K562 (cell line): ENCODE data around the gene APC.

Source experiments
- CTCF ChIP-seq, 3 experiments: IDR thresholded peaks in 2 of 3; conservative IDR thresholded peaks in 1 of 3; 2 replicates each; pipeline ENCODE4 v1.5.1; 2011 to 2012; ENCODE audit warnings: low read length in 3 of 3, mild to moderate bottlenecking in 3 of 3, control low read depth in 2 of 3, improper control_type of control experiment in 1 of 3, inconsistent platforms in 1 of 3, low read depth in 1 of 3, mixed read lengths in 1 of 3, moderate library complexity in 1 of 3; ENCODE audit not compliant: insufficient read depth in 2 of 3
- EGR1 ChIP-seq: fragments of 450-650 bp; conservative IDR thresholded peaks from 2 replicates; pipeline ENCODE4 v1.6.1; 2017; ENCODE audit warnings: mild to moderate bottlenecking
- FOXK1 ChIP-seq: sonication (generic); formaldehyde crosslinking; IDR thresholded peaks from 2 replicates; pipeline ENCODE4 v1.8.0; 2022; ENCODE audit warnings: missing genetic modification reagents, mild to moderate bottlenecking, borderline replicate concordance
- IRF2 ChIP-seq: sonication (generic); formaldehyde crosslinking; IDR thresholded peaks from 2 replicates; pipeline ENCODE4 v1.8.1; 2022; ENCODE audit warnings: mild to moderate bottlenecking, missing genetic modification reagents
- L3MBTL2 ChIP-seq: fragments of 450-650 bp; IDR thresholded peaks from 2 replicates; pipeline ENCODE4 v1.6.1; 2016; ENCODE audit warnings: mild to moderate bottlenecking, moderate library complexity
- TEAD2 ChIP-seq: fragments of 450-650 bp; IDR thresholded peaks from 2 replicates; pipeline ENCODE4 v1.6.1; 2016; ENCODE audit warnings: missing genetic modification characterization, control low read depth, missing compliant biosample characterization
- ZFP36 ChIP-seq: fragments of 150-350 bp; IDR thresholded peaks from 2 replicates; pipeline ENCODE4 v1.6.1; 2018; ENCODE audit warnings: low read length, low read depth; ENCODE audit not compliant: partially characterized antibody
- ZNF696 ChIP-seq: fragments of 250-450 bp; sonication (Bioruptor Pico); conservative IDR thresholded peaks from 2 replicates; pipeline ENCODE4 v1.4.0; 2020; ENCODE audit warnings: mild to moderate bottlenecking, moderate library complexity
- ZNF778 ChIP-seq: fragments of 450-650 bp; formaldehyde crosslinking; IDR thresholded peaks from 2 replicates; pipeline ENCODE4 v1.4.0; 2020; ENCODE audit warnings: mild to moderate bottlenecking, moderate library complexity
- TF ChIP-seq, protein P1 (sequence below): sonication (generic); formaldehyde crosslinking; IDR thresholded peaks from 2 replicates; pipeline ENCODE4 v1.8.1; 2023; ENCODE audit warnings: mild to moderate bottlenecking, missing genetic modification reagents

GRCh38 chr5:112862085-112862484 lies 124.4 kb downstream of the APC start:
- no peak for TF ChIP-seq IRF2 (CRISPR knock-in tag)
- TF ChIP-seq CTCF (IDR thresholded peaks at IDR 0.05 in 2 of 3, conservative IDR thresholded peaks at IDR 0.05 in 1 of 3; ENCODE audit: insufficient read depth in 2 of 3, low read depth in 1 of 3, low read length in 3 of 3) = no peak
- TF ChIP-seq EGR1 = no peak
- no peak for TF ChIP-seq TEAD2 (tag)
- no peak for TF ChIP-seq FOXK1 (CRISPR knock-in tag)
- TF ChIP-seq ZNF778 (CRISPR knock-in tag) = no peak
- no peak for TF ChIP-seq L3MBTL2
- no peak for TF ChIP-seq ZNF696
- TF ChIP-seq, protein P1, sequence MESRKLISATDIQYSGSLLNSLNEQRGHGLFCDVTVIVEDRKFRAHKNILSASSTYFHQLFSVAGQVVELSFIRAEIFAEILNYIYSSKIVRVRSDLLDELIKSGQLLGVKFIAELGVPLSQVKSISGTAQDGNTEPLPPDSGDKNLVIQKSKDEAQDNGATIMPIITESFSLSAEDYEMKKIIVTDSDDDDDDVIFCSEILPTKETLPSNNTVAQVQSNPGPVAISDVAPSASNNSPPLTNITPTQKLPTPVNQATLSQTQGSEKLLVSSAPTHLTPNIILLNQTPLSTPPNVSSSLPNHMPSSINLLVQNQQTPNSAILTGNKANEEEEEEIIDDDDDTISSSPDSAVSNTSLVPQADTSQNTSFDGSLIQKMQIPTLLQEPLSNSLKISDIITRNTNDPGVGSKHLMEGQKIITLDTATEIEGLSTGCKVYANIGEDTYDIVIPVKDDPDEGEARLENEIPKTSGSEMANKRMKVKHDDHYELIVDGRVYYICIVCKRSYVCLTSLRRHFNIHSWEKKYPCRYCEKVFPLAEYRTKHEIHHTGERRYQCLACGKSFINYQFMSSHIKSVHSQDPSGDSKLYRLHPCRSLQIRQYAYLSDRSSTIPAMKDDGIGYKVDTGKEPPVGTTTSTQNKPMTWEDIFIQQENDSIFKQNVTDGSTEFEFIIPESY (CRISPR knock-in tag) = no peak
- TF ChIP-seq ZFP36 = no peak
